Liver (tissue), 9 donors: ENCODE results near the gene TECTB. TPM values are rescaled to one million over a fixed set of nuclear protein-coding genes. Genes with fewer than 3 reads are reported as not detected.

Source experiments
- DNase-seq: peaks from one replicate; pipeline ENCODE4 v3.0.0-alpha.2; 2017; ENCODE audit warnings: low spot score
- H3K27ac ChIP-seq, 2 donors: one replicate each; pipeline ENCODE4 v1.7.0; 2013; ENCODE audit warnings: inconsistent platforms in 2 of 2, low read length in 2 of 2, control low read depth in 1 of 2, low read depth in 1 of 2, mild to moderate bottlenecking in 1 of 2
- H3K27me3 ChIP-seq, 4 donors: one replicate each; pipeline versions ENCODE4 v1.6.1 to v1.7.0; 2013; ENCODE audit warnings: low read length in 3 of 4, inconsistent platforms in 1 of 4, mild to moderate bottlenecking in 1 of 4, moderate library complexity in 1 of 4; ENCODE audit not compliant: control insufficient read depth in 4 of 4, insufficient read depth in 4 of 4
- H3K36me3 ChIP-seq, 4 donors: one replicate each; pipeline versions ENCODE4 v1.6.1 to v1.7.0; 2013; ENCODE audit warnings: low read length in 3 of 4, mild to moderate bottlenecking in 3 of 4, low read depth in 1 of 4, moderate library complexity in 1 of 4; ENCODE audit not compliant: control insufficient read depth in 4 of 4, insufficient read depth in 3 of 4
- H3K4me1 ChIP-seq, 4 donors: one replicate each; pipeline versions ENCODE4 v1.6.1 to v1.7.0; 2013; ENCODE audit warnings: low read length in 3 of 4, mild to moderate bottlenecking in 3 of 4, moderate library complexity in 1 of 4; ENCODE audit not compliant: control insufficient read depth in 4 of 4, insufficient read depth in 4 of 4
- H3K4me3 ChIP-seq, 3 donors: one replicate each; pipeline versions ENCODE4 v1.6.1 to v1.7.0; 2013; ENCODE audit warnings: low read length in 3 of 3, control low read depth in 1 of 3, low read depth in 1 of 3, mild to moderate bottlenecking in 1 of 3
- H3K9ac ChIP-seq, 2 donors: one replicate each; pipeline ENCODE4 v1.7.0; 2013; ENCODE audit warnings: low read length in 2 of 2, mild to moderate bottlenecking in 2 of 2, moderate library complexity in 2 of 2, control low read depth in 1 of 2, low read depth in 1 of 2
- H3K9me3 ChIP-seq, 4 donors: one replicate each; pipeline versions ENCODE4 v1.6.1 to v1.7.0; 2013; ENCODE audit warnings: low read length in 3 of 4; ENCODE audit not compliant: control insufficient read depth in 4 of 4
- ATF3 ChIP-seq: IDR thresholded peaks from 2 replicates; pipeline ENCODE4 v1.6.1; 2016; ENCODE audit warnings: antibody characterized with exemption
- CTCF ChIP-seq: fragments of 150-350 bp; IDR thresholded peaks from 2 replicates; pipeline ENCODE4 v1.5.1; 2017; ENCODE audit warnings: improper control_type of control experiment, low read depth, low read length; ENCODE audit not compliant: missing input control
- EGR1 ChIP-seq, 2 donors: IDR thresholded peaks; 2 replicates each; pipeline ENCODE4 v1.6.1; 2016 to 2018; ENCODE audit warnings: antibody characterized with exemption in 2 of 2, low read depth in 2 of 2
- FOXA1 ChIP-seq: IDR thresholded peaks from 2 replicates; pipeline ENCODE4 v1.6.1; 2016; ENCODE audit warnings: antibody characterized with exemption
- FOXA2 ChIP-seq: IDR thresholded peaks from 2 replicates; pipeline ENCODE4 v1.6.1; 2016; ENCODE audit warnings: antibody characterized with exemption
- GABPA ChIP-seq, 2 donors: IDR thresholded peaks in 1 of 2; conservative IDR thresholded peaks in 1 of 2; 2 replicates each; pipeline ENCODE4 v1.6.1; 2016; ENCODE audit warnings: antibody characterized with exemption in 2 of 2, mild to moderate bottlenecking in 1 of 2, moderate library complexity in 1 of 2
- HNF4A ChIP-seq, 2 donors: conservative IDR thresholded peaks; 2 replicates each; pipeline ENCODE4 v1.6.1; 2016; ENCODE audit warnings: antibody characterized with exemption in 2 of 2, mild to moderate bottlenecking in 2 of 2
- HNF4G ChIP-seq: IDR thresholded peaks from 2 replicates; pipeline ENCODE4 v1.6.1; 2016; ENCODE audit warnings: antibody characterized with exemption
- JUND ChIP-seq, 2 donors: IDR thresholded peaks; 2 replicates each; pipeline ENCODE4 v1.6.1; 2016; ENCODE audit warnings: antibody characterized with exemption in 2 of 2
- MAX ChIP-seq: IDR thresholded peaks from 2 replicates; pipeline ENCODE4 v1.6.1; 2016; ENCODE audit warnings: antibody characterized with exemption
- NR2F2 ChIP-seq: IDR thresholded peaks from 2 replicates; pipeline ENCODE4 v1.6.1; 2016; ENCODE audit warnings: antibody characterized with exemption
- RAD21 ChIP-seq, 2 donors: IDR thresholded peaks; 2 replicates each; pipeline ENCODE4 v1.6.1; 2016; ENCODE audit warnings: antibody characterized with exemption in 2 of 2, mild to moderate bottlenecking in 2 of 2
- RXRA ChIP-seq, 2 donors: IDR thresholded peaks; 2 replicates each; pipeline ENCODE4 v1.6.1; 2017 to 2018; ENCODE audit warnings: antibody characterized with exemption in 2 of 2, mild to moderate bottlenecking in 1 of 2
- SP1 ChIP-seq: IDR thresholded peaks from 2 replicates; pipeline ENCODE4 v1.6.1; 2018; ENCODE audit warnings: antibody characterized with exemption, mild to moderate bottlenecking
- TAF1 ChIP-seq: conservative IDR thresholded peaks from 2 replicates; pipeline ENCODE4 v1.6.1; 2016; ENCODE audit warnings: antibody characterized with exemption, mild to moderate bottlenecking
- YY1 ChIP-seq: IDR thresholded peaks from 2 replicates; pipeline ENCODE4 v1.6.1; 2016; ENCODE audit warnings: antibody characterized with exemption, mild to moderate bottlenecking
- ZBTB33 ChIP-seq: IDR thresholded peaks from 2 replicates; pipeline ENCODE4 v1.6.1; 2016; ENCODE audit warnings: antibody characterized with exemption
- WGBS: extraction: QIAGEN DNeasy Blood & Tissue Kit; methylation state at CpG from one replicate; pipeline ENCODE4 v1.1.7; 2013; 5-methylcytosine and 5-hydroxymethylcytosine counted together
- polyA plus RNA-seq, 2 donors: library from polyadenylated mRNA; stranded (reverse) in 1 of 2; unstranded in 1 of 2; fragments of 200-250 nt in 1 of 2; fragments of >200 nt in 1 of 2; fragmentation: Nextera tagmentation in 1 of 2; extraction: Ambion mirVana in 1 of 2; gene quantifications; one replicate each; pipeline versions ENCODE4 v1.2.1 to v1.2.3, GENCODE V29; 2013 to 2015
- total RNA-seq, 2 donors: library from RNA; depleted of rRNA; stranded (reverse); fragments of >200 nt; gene quantifications; one replicate each; pipeline ENCODE4 v1.2.3, GENCODE V29; 2014
- TF ChIP-seq, protein P1 (sequence below): IDR thresholded peaks from 2 replicates; pipeline ENCODE4 v1.6.1; 2016; ENCODE audit warnings: antibody characterized with exemption, mild to moderate bottlenecking
- donor health status: healthy.
- donor health status: healthy.
- donor health status: healthy.
- donor health status: healthy.
- donor health status: healthy.

TECTB gene
- total and polyA plus RNA-seq, 4 donors = 0.05 to 0.44 (median 0.08) TPM

DNA sequence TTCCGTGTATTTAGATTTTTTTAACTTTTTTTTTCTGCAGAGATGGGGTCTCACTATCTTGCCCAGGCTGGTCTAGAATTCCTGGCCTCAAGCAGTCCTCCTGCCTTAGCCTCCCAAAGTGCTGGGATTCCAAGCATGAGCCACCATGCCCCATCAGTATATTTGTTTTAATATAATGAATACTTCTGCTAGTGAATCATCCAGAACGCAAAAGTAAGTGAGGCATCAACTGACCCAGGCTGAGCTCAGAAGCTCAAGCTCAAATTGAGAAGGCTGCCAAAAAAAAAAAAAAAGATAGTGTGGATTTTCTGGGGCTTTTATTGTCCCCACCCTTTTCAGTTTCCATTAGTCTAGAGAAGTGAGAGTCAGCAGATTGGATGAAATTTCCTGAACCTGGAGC lies 39.0 kb upstream of the TECTB start:
- no peak for DNase-seq
- Histone ChIP-seq H3K4me1 (peaks cover 1 to 42% (median 11%) of the 10 kb centered on the region in 4 donors), H3K27me3 (no peaks in the 10 kb centered on the region), H3K36me3 (no peaks in the 10 kb centered on the region), H3K9me3 (peaks cover under 1 to 9% (median 3%) of the 10 kb centered on the region in 4 donors), H3K27ac (peak overlapping the region; percentile 47 to 55), H3K4me3 (no peak overlapping the region), H3K9ac (no peak overlapping the region)
- WGBS = 64% methylated on average over 2 of the region's 2 CpGs
- TF ChIP-seq MAX (no peak), TAF1 (no peak), FOXA1 (no peak), JUND (IDR thresholded peaks at IDR 0.05) (no peak), SP1 (no peak), HNF4G (no peak), FOXA2 (no peak), YY1 (no peak), CTCF (no peak), ZBTB33 (no peak), GABPA (IDR thresholded peaks at IDR 0.05 in 1 of 2, conservative IDR thresholded peaks at IDR 0.05 in 1 of 2) (no peak), NR2F2 (no peak), RAD21 (IDR thresholded peaks at IDR 0.05) (no peak), HNF4A (conservative IDR thresholded peaks at IDR 0.05) (no peak), EGR1 (IDR thresholded peaks at IDR 0.05; ENCODE audit: low read depth in 2 of 2) (no peak), RXRA (IDR thresholded peaks at IDR 0.05) (no peak), ATF3 (no peak)
- TF ChIP-seq, protein P1, sequence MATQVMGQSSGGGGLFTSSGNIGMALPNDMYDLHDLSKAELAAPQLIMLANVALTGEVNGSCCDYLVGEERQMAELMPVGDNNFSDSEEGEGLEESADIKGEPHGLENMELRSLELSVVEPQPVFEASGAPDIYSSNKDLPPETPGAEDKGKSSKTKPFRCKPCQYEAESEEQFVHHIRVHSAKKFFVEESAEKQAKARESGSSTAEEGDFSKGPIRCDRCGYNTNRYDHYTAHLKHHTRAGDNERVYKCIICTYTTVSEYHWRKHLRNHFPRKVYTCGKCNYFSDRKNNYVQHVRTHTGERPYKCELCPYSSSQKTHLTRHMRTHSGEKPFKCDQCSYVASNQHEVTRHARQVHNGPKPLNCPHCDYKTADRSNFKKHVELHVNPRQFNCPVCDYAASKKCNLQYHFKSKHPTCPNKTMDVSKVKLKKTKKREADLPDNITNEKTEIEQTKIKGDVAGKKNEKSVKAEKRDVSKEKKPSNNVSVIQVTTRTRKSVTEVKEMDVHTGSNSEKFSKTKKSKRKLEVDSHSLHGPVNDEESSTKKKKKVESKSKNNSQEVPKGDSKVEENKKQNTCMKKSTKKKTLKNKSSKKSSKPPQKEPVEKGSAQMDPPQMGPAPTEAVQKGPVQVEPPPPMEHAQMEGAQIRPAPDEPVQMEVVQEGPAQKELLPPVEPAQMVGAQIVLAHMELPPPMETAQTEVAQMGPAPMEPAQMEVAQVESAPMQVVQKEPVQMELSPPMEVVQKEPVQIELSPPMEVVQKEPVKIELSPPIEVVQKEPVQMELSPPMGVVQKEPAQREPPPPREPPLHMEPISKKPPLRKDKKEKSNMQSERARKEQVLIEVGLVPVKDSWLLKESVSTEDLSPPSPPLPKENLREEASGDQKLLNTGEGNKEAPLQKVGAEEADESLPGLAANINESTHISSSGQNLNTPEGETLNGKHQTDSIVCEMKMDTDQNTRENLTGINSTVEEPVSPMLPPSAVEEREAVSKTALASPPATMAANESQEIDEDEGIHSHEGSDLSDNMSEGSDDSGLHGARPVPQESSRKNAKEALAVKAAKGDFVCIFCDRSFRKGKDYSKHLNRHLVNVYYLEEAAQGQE = no peak
